Activated T-cell treated with anti-CD3 and anti-CD28 coated beads, Interleukin-2, amount 50 U/mL, for 24 hours (primary cell): ENCODE data around the gene EMID1.

Experiments used
- DNase-seq: peaks from one replicate; pipeline ENCODE4 v3.0.0-alpha.2; 2020
- H3K27ac Mint-ChIP-seq: 2 replicates; pipeline ENCODE4 v1.8.0; 2020; ENCODE audit warnings: mild to moderate bottlenecking, mixed read lengths
- H3K27me3 Mint-ChIP-seq: 2 replicates; pipeline ENCODE4 v1.8.0; 2020; ENCODE audit warnings: mixed read lengths
- H3K36me3 Mint-ChIP-seq: 2 replicates; pipeline ENCODE4 v1.8.0; 2020; ENCODE audit warnings: low read depth, mixed read lengths
- H3K4me1 Mint-ChIP-seq: 2 replicates; pipeline ENCODE4 v1.8.0; 2020; ENCODE audit warnings: low read depth, mixed read lengths
- H3K4me3 Mint-ChIP-seq: 2 replicates; pipeline ENCODE4 v1.8.0; 2020; ENCODE audit warnings: mild to moderate bottlenecking, moderate library complexity, mixed read lengths
- H3K9me3 Mint-ChIP-seq: 2 replicates; pipeline ENCODE4 v1.8.0; 2020; ENCODE audit warnings: mixed read lengths

The EMID1 gene

DNA sequence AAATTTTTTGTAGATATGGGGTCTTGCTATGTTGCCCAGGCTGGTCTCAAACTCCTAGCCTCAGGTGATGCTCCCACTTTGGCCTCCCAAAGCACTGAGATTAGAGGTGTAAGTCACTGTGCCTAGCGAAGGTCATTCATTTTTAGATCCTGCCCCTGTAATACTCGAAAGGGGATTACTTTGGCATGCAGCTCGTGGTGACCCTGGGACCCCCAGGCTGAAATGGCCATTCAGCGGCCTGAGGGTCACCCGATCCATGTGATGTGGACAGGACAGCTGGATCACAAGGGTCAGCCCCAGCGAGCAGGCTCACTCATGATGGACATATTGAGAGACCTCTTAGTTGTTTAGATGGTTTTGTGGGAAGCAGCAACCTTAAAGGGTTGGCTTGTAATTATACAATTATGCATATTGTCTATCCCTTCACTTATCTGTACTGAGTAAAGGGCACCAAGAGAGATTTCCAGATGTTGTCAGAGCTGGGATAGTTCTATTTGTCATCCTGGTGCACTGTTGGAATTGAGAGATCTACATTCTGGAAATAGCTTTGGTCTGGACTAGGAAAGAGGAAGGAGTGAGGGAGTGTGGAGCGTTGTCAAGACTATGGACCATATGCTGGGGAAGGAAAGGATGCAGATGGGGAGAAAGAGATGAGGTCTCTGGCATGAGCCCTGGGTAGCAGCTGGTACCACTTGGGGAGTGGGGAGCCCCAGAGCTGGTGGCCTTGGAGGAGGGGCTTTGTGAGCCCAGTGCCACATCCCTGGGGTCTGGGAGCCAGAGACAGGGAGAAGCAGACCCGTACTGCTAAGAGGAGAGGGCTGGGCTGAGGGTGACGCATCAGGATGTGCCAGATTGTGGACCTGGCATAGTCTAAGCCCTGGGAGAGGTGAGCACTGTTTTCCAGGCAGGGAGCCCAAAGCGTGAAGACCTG, 46.5 kb downstream of the EMID1 start:
- H3K9me3 Mint-ChIP-seq = no peaks in the 10 kb centered on the region
- no peaks in the 10 kb centered on the region for H3K27me3 Mint-ChIP-seq
- no peaks in the 10 kb centered on the region for H3K36me3 Mint-ChIP-seq
- peak; percentile 12 for DNase-seq
- H3K27ac Mint-ChIP-seq = no peak overlapping the region
- no peak overlapping the region for H3K4me3 Mint-ChIP-seq
- no peaks in the 10 kb centered on the region for H3K4me1 Mint-ChIP-seq

DNA sequence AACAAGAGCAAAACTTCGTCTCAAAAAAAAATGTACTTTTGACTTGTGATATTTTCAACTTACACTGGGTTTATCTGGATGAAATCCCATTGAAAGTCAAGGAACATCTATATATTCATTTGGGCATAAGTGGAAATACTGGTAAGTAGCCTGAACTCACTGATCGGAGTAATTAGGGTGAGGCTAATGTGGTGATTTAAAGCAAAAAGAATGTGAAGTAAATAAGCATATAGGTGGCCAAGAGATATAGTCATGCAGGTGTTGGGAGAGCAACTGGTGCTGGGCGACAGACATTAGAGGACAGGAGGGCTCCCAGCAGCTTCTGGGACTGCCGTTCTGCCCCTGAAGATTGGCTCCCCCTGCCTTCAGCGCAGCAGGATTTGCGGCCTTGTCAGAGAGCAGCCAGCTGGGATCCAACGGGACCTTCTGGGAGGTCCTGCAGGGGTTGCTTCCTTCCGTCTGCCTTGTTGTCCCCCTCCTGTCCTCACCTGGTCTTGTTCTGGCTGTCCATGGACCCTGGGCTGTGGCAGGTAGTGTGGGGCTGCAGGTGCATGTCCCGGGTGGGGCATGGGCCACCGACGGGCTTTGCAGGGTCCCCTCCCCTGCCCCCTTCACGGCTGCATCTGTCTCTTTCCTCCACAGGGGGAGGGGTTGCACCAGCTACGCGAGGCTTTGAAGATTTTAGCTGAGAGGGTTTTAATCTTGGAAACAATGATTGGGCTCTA, 48.0 kb downstream of the EMID1 start:
- no peaks in the 10 kb centered on the region for H3K9me3 Mint-ChIP-seq
- no peak overlapping the region for H3K27ac Mint-ChIP-seq
- H3K4me3 Mint-ChIP-seq = no peak overlapping the region
- DNase-seq = peak; percentile 20
- H3K27me3 Mint-ChIP-seq = no peaks in the 10 kb centered on the region
- H3K4me1 Mint-ChIP-seq = no peaks in the 10 kb centered on the region
- H3K36me3 Mint-ChIP-seq = no peaks in the 10 kb centered on the region

DNA sequence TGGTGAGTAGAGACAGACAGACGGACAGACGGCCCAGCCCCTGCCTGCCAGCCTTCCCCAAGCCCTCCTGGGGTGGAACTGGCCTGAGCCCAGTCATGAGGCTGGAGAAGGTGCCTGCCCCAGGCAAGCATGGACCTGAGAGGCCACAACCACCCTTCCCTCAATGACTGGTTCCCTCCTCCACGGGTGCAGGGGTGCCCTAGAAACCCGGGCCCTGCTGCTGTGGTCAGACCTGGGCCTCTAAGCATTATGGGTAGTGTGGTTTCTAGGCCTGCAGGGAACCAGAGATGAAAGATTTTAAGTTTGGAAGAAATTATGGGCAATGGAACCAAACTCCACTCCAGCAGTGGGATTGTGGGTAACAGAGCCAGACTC, 48.6 kb downstream of the EMID1 start:
- Mint-ChIP-seq H3K27me3 (no peaks in the 10 kb centered on the region), H3K27ac (no peak overlapping the region), H3K9me3 (no peaks in the 10 kb centered on the region), H3K4me3 (no peak overlapping the region), H3K4me1 (no peaks in the 10 kb centered on the region), H3K36me3 (no peaks in the 10 kb centered on the region)
- DNase-seq = peak; percentile 11

DNA sequence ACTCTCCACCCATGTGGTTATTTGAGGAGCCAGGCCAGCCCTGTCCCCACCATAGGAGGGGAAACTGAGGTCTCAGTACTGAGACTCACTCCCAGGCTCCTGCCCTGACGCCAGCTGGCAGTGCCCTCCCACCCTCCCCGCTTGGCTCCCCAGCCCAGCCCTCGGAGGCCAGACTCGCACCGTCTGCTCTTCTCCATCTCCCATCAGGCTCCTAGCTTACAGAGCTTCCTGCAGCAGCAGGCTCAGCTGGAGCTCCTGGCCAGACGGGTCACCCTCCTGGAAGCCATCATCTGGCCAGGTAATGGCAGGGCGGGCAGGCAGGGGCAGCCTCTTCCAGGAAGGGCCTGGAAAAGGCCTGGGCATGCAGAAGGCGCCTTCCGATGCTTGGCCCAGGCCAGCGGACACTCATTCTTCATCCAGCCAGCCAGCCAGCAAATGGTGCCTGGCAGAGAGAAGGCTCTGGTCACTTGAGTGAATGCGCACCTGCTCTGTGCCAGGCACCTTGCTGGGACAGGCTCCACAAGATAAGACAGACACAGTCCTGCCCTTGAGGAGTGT, 49.4 kb downstream of the EMID1 start:
- peak; percentile 5 for DNase-seq
- Mint-ChIP-seq H3K9me3 (no peaks in the 10 kb centered on the region), H3K36me3 (peaks cover 8% of the 10 kb centered on the region), H3K4me1 (no peaks in the 10 kb centered on the region), H3K27me3 (no peaks in the 10 kb centered on the region), H3K27ac (no peak overlapping the region), H3K4me3 (no peak overlapping the region)

DNA sequence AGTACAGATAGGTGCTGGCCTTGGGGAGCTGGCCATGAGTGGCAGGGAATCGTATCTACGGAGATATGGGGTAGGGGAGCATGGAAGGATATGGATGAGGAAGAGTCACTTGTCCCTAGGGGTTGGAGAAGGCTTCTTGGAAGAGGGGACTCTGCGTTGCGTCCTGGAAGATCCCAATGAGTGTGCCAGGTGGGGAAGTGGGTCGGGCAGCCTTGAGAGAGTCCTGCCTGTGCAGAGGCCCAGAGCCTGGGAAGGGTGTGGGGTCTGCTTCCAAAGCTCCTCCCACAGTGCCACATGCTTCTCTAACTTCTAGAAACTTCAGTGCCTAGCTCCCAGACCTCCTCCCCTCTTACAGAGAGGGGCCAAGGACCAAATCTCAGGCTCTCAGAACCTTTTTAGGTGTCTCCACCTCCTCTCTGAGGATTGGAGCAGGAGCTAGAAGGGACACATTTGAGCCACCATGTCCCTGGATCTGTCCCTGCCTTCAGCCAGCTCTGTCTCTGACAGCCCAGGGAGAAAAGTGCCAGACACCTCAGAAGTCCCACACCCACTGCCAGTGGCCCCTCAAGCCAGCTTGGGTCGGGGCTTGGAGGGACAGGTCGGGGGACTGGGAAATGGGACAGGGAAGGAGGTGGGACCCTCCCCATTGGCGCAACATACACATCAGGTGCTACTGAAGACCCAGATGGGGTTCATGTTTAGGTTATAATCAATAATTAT, 51.1 kb downstream of the EMID1 start:
- peak; percentile 11 for DNase-seq
- Mint-ChIP-seq H3K9me3 (no peaks in the 10 kb centered on the region), H3K27me3 (no peaks in the 10 kb centered on the region), H3K27ac (no peak overlapping the region), H3K4me3 (no peak overlapping the region), H3K4me1 (no peaks in the 10 kb centered on the region), H3K36me3 (peaks cover 16% of the 10 kb centered on the region)

DNA sequence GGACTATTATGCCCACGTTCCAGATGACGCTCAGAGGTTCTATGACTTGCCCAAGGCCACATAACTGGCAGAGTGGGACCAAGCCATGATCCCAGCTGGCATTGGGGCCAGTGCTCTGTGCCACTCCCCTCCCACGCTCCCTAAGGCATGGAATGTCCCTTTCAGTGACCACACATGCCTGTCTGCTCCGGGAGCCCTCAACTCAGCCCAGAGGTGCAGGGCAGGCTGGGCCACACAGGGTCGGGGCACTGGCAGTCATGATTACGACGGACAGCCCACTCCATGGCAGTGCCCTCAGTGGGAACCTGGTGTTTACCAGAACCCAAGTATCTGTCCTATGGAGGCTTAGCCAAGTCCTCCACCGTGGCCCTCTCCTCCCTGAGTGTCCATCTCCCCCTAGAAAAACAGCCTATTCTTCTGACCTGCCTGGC, 52.1 kb downstream of the EMID1 start:
- peaks cover 19% of the 10 kb centered on the region for H3K36me3 Mint-ChIP-seq
- H3K9me3 Mint-ChIP-seq = no peaks in the 10 kb centered on the region
- H3K27ac Mint-ChIP-seq = no peak overlapping the region
- no peak overlapping the region for H3K4me3 Mint-ChIP-seq
- peak; percentile 28 for DNase-seq
- H3K4me1 Mint-ChIP-seq = no peaks in the 10 kb centered on the region
- H3K27me3 Mint-ChIP-seq = no peaks in the 10 kb centered on the region

DNA sequence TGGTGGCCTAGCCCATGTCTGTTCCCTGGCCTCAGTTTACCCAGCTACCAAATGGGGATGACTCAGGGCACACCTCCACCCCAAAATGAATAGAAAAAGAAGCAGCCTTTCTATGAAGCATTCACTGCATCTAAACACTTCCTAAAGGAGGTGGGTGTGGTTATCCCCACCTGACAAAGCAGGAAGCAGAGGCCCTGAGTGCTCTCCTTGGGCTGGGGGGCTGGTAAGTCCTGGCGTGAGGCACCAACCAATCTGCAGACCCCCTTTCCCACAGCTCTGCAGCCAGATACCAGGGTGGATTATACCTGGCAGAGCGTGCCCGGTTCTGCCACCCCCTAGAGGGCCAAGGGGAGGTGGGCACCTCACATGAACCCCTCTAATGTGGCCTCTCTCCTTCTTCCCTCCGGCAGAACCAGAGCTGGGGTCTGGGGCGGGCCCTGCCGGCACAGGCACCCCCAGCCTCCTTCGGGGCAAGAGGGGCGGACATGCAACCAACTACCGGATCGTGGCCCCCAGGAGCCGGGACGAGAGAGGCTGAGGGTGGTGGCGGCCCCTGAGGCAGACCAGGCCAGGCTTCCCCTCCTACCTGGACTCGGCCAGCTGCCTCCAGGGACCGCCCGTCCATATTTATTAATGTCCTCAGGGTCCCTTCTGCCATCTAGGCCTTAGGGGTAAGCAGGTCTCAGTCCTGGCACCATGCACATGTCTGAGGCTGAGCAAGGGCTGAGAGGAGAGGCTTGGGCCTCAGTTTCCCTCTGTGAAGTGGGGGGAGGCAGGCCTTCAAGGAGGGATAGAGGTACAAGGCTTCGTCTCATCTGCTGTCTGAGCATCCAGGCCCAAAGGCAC, 52.9 kb downstream of the EMID1 start:
- H3K27me3 Mint-ChIP-seq = no peaks in the 10 kb centered on the region
- H3K36me3 Mint-ChIP-seq = peaks cover 22% of the 10 kb centered on the region
- H3K9me3 Mint-ChIP-seq = no peaks in the 10 kb centered on the region
- no peaks in the 10 kb centered on the region for H3K4me1 Mint-ChIP-seq
- H3K4me3 Mint-ChIP-seq = no peak overlapping the region
- DNase-seq = peak; percentile 24
- no peak overlapping the region for H3K27ac Mint-ChIP-seq

DNA sequence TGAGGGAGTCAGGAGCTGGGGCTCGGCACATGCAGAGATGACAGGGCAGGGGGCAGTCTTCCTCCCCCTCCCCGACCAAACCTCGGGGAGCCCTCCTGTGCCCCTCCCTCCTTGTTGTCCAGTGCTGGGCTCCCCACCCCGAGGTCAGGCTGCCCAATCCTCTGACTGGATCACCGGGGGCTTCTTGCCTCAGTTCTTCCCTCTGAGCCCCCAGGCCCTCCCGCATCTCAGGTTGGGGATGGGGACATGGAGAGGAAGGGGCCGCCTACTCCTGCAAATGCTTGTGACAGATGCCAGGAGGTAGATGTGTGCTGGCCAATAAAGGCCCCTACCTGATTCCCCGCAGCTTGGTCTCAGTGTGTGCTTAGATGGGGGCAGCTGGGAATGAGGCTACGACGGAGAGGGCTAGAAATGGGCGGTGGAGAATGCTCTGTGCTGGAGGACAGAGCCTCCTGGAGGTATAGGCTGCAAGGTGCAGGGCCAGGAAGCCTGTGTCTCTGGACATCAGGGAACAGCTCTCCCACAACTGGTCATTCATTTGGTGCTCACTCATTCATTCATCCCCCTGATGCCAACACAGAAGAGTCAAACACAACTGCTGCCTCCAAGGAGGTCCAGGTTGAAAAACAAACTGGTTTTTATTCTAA, 53.7 kb downstream of the EMID1 start:
- Mint-ChIP-seq H3K27ac (no peak overlapping the region), H3K4me3 (no peak overlapping the region), H3K4me1 (no peaks in the 10 kb centered on the region)

DNA sequence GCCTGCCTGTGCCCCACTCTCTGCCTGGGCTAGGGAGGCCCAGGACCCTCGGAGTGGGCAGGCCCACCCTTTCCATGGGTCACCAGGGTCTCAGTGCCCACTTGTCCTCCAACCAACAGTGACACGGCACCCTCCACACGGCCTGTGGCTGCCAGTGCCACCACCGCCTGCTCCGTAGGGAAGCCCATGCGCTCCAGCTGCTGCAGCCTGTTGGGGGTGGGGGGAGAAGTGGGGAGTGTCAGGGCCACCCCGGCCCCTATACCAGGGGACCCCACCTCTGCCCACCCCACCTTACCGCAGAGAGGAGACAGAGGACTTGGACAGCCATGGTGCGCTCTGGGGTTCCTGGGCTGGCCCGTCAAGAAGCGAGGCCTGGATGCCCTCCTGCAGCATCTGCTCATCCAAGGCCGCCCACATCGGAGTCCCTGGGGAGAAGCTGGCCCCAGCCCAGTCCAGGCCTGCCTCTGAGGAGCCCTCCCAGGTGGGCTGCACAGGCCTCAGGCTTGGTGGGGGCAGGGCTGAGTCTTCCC, 54.4 kb downstream of the EMID1 start:
- Mint-ChIP-seq H3K4me3 (no peak overlapping the region), H3K27ac (no peak overlapping the region), H3K27me3 (no peaks in the 10 kb centered on the region), H3K36me3 (peaks cover 35% of the 10 kb centered on the region), H3K4me1 (no peaks in the 10 kb centered on the region), H3K9me3 (no peaks in the 10 kb centered on the region)
- peak; percentile 26 for DNase-seq

More for the DNA sequence above, 53.7 kb downstream of the EMID1 start:
- Mint-ChIP-seq H3K36me3 (peaks cover 28% of the 10 kb centered on the region), H3K9me3 (no peaks in the 10 kb centered on the region), H3K27me3 (no peaks in the 10 kb centered on the region)
- DNase-seq = no peak

DNA sequence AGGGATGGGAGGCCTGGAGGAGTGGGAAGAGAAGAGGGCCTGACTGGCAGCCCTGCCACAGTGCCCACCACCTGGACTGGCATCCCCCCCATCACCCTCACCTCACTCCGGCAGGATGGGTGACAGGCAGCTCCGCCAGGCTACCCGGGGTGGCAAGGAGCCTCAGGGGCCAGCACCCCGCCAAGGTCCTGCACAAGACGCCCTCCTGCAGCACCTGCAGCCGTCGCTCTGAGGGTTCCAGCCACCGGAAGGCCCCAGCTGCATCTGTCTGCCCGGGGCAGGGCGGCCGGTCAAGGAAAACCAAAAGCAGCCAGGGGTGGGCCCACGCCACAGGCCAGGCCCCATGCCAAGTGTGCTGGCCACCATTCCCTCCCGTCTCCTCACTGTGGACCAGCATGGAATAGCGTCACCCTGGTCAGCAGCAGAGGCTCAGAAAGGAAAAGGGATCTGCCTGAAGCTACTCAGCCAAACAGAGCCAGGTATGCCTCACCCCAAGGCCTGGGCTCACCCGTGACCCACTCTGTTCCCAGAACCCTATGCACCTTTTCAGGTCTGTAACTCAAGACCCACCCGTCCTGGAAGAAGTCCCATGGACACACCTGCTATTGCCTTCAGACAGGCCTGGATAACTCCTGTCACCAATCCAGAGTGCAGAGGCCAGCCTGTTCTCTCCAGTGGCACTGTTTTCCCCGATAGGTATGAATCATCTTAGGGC, 55.1 kb downstream of the EMID1 start:
- H3K4me3 Mint-ChIP-seq = no peak overlapping the region
- H3K27me3 Mint-ChIP-seq = no peaks in the 10 kb centered on the region
- H3K4me1 Mint-ChIP-seq = no peaks in the 10 kb centered on the region
- no peak for DNase-seq
- no peaks in the 10 kb centered on the region for H3K9me3 Mint-ChIP-seq
- H3K36me3 Mint-ChIP-seq = peaks cover 40% of the 10 kb centered on the region
- H3K27ac Mint-ChIP-seq = no peak overlapping the region

DNA sequence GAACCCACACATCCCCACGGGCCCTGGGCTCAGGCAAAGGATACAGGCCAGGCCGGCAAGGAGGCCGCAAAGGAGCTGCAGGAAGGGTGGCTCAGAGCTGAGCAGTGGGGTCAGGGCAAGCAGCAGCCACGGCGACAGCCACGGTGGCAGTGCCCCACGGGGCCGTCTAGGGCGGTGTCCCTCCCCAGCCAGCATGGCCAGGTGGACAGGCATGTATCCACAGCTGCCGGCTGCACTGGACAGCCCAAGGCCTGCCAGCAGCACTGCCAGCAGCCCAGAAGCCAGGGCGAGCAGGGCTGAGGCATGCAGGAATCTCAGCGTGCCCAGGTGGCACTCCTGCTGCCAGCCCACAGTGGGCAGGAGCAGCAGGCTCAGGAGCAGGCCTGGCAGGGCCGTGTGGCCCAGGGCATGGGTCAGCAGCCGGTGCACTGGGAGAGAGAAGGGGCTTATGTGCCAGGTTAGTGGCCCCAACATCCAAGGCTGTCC, 58.1 kb downstream of the EMID1 start:
- no peak overlapping the region for H3K4me3 Mint-ChIP-seq
- H3K9me3 Mint-ChIP-seq = no peaks in the 10 kb centered on the region

DNA sequence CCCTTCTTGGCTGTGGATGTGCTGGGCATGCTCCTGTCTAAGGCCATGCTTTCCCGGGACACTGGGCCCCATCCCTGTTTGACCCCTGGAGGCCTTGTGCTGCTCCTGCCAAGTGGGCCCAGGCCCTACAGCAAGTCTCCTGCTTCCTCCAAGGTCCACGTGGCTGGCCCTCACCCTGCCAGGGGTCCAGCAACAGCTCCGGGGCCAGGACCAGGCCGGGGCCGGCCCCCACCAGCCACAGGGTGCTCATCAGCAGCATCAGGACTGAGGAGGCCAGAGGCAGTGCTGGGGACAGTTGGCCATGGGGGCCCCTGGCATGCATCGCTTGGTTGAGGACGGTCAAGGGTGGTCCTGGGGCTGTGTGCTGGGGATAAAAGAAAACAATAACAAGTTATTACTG, 59.6 kb downstream of the EMID1 start:
- Mint-ChIP-seq H3K9me3 (no peaks in the 10 kb centered on the region), H3K27ac (no peak overlapping the region), H3K36me3 (peaks cover 70% of the 10 kb centered on the region), H3K4me3 (no peak overlapping the region), H3K27me3 (no peaks in the 10 kb centered on the region), H3K4me1 (peaks cover 19% of the 10 kb centered on the region)
- DNase-seq = no peak

More for the DNA sequence above, 58.1 kb downstream of the EMID1 start:
- Mint-ChIP-seq H3K27ac (no peak overlapping the region), H3K27me3 (no peaks in the 10 kb centered on the region), H3K36me3 (peaks cover 64% of the 10 kb centered on the region), H3K4me1 (peaks cover 11% of the 10 kb centered on the region)
- DNase-seq = no peak
